Measurements from ENCODE around the gene NME8. TPM values are rescaled to one million over a fixed set of nuclear protein-coding genes. Genes with fewer than 3 reads are reported as not detected.

The NME8 gene
- total and polyA plus RNA-seq, 4 donors: 1.2 to 4.9 (median 2.0) TPM; not detected in 1

- no peak overlapping the region for H3K27ac ChIP-seq (ENCODE audit: low read depth in 1 of 2, low read length in 2 of 2)
- 86 to 90% methylated on average over 2 of the region's 2 CpGs for WGBS, 2 donors
- H3K36me3 ChIP-seq (ENCODE audit: control insufficient read depth in 1 of 2, insufficient read depth in 2 of 2, low read length in 1 of 2): no peaks in the 10 kb centered on the region
- ATAC-seq (ENCODE audit: low FRiP score): no peak
- H3K27me3 ChIP-seq (ENCODE audit: control insufficient read depth in 1 of 2, insufficient read depth in 2 of 2, low read length in 1 of 2): no peaks in the 10 kb centered on the region
- DNase-seq: no peak
- no peak overlapping the region for H3K4me3 ChIP-seq (ENCODE audit: low read length in 2 of 2)
- H3K4me1 ChIP-seq (ENCODE audit: control insufficient read depth in 1 of 2, insufficient read depth in 2 of 2, low read length in 2 of 2): no peaks in the 10 kb centered on the region
- intact Hi-C loops (cut with DNase I): no loop called here
- no peaks in the 10 kb centered on the region for H3K9me3 ChIP-seq (ENCODE audit: control insufficient read depth, low read length)
Measured at GRCh38 chr7:37932543-37932942, 84.1 kb downstream of the NME8 start.

GRCh38 chr7:37933018-37933566 is 84.7 kb downstream of the NME8 start:
- Histone ChIP-seq H3K27ac (ENCODE audit: low read depth in 1 of 2, low read length in 2 of 2) (no peak overlapping the region), H3K9me3 (ENCODE audit: control insufficient read depth, low read length) (no peaks in the 10 kb centered on the region), H3K4me1 (ENCODE audit: control insufficient read depth in 1 of 2, insufficient read depth in 2 of 2, low read length in 2 of 2) (no peaks in the 10 kb centered on the region), H3K27me3 (ENCODE audit: control insufficient read depth in 1 of 2, insufficient read depth in 2 of 2, low read length in 1 of 2) (no peaks in the 10 kb centered on the region), H3K36me3 (ENCODE audit: control insufficient read depth in 1 of 2, insufficient read depth in 2 of 2, low read length in 1 of 2) (no peaks in the 10 kb centered on the region), H3K4me3 (ENCODE audit: low read length in 2 of 2) (no peak overlapping the region)
- WGBS, 2 donors: 86 to 97% methylated on average over 9 of the region's 9 CpGs
- intact Hi-C loops (cut with DNase I): no loop called here
- ATAC-seq (ENCODE audit: low FRiP score) (peak; percentile 45), DNase-seq (peak in 1 of 2 donors; percentile 56)

- ATAC-seq (ENCODE audit: low FRiP score): peak; percentile 81
- Histone ChIP-seq H3K9me3 (ENCODE audit: control insufficient read depth, low read length) (no peaks in the 10 kb centered on the region), H3K4me3 (ENCODE audit: low read length in 2 of 2) (no peak overlapping the region), H3K27ac (ENCODE audit: low read depth in 1 of 2, low read length in 2 of 2) (no peak overlapping the region), H3K4me1 (ENCODE audit: control insufficient read depth in 1 of 2, insufficient read depth in 2 of 2, low read length in 2 of 2) (no peaks in the 10 kb centered on the region), H3K27me3 (ENCODE audit: control insufficient read depth in 1 of 2, insufficient read depth in 2 of 2, low read length in 1 of 2) (no peaks in the 10 kb centered on the region), H3K36me3 (ENCODE audit: control insufficient read depth in 1 of 2, insufficient read depth in 2 of 2, low read length in 1 of 2) (no peaks in the 10 kb centered on the region)
- intact Hi-C loops (cut with DNase I): no loop called here
- peak; percentile 77 to 81 for DNase-seq
- WGBS, 2 donors: 37 to 43% methylated on average over 12 of the region's 12 CpGs
Measured at GRCh38 chr7:37942934-37943610, 94.7 kb downstream of the NME8 start.

GRCh38 chr7:37943905-37944736 is 95.7 kb downstream of the NME8 start:
- H3K4me1 ChIP-seq (ENCODE audit: control insufficient read depth in 1 of 2, insufficient read depth in 2 of 2, low read length in 2 of 2): no peaks in the 10 kb centered on the region
- intact Hi-C loops (cut with DNase I): no loop called here
- DNase-seq: no peak
- no peak for ATAC-seq (ENCODE audit: low FRiP score)
- no peaks in the 10 kb centered on the region for H3K27me3 ChIP-seq (ENCODE audit: control insufficient read depth in 1 of 2, insufficient read depth in 2 of 2, low read length in 1 of 2)
- 80 to 86% methylated on average over 8 of the region's 8 CpGs for WGBS, 2 donors
- no peak overlapping the region for H3K4me3 ChIP-seq (ENCODE audit: low read length in 2 of 2)
- no peak overlapping the region for H3K27ac ChIP-seq (ENCODE audit: low read depth in 1 of 2, low read length in 2 of 2)
- H3K9me3 ChIP-seq (ENCODE audit: control insufficient read depth, low read length): no peaks in the 10 kb centered on the region
- H3K36me3 ChIP-seq (ENCODE audit: control insufficient read depth in 1 of 2, insufficient read depth in 2 of 2, low read length in 1 of 2): peaks cover 0 to under 1% of the 10 kb centered on the region in 2 donors

- Histone ChIP-seq H3K4me1 (ENCODE audit: control insufficient read depth in 1 of 2, insufficient read depth in 2 of 2, low read length in 2 of 2) (no peaks in the 10 kb centered on the region), H3K36me3 (ENCODE audit: control insufficient read depth in 1 of 2, insufficient read depth in 2 of 2, low read length in 1 of 2) (peaks cover 0 to 3% of the 10 kb centered on the region in 2 donors), H3K4me3 (ENCODE audit: low read length in 2 of 2) (no peak overlapping the region), H3K27ac (ENCODE audit: low read depth in 1 of 2, low read length in 2 of 2) (no peak overlapping the region), H3K27me3 (ENCODE audit: control insufficient read depth in 1 of 2, insufficient read depth in 2 of 2, low read length in 1 of 2) (no peaks in the 10 kb centered on the region), H3K9me3 (ENCODE audit: control insufficient read depth, low read length) (no peaks in the 10 kb centered on the region)
- intact Hi-C loops (cut with DNase I): no loop called here
- ATAC-seq (ENCODE audit: low FRiP score) (no peak), DNase-seq (no peak)
- WGBS, 2 donors: 84 to 88% methylated on average over 2 of the region's 2 CpGs
Measured at GRCh38 chr7:37944737-37945054, 96.3 kb downstream of the NME8 start.

- intact Hi-C loops (cut with DNase I): no loop called here
Measured at GRCh38 chr7:37945336-37945735, 96.9 kb downstream of the NME8 start.

GRCh38 chr7:37947138-37947940 is 98.9 kb downstream of the NME8 start:
- intact Hi-C loops (cut with DNase I): no loop called here
- no peak overlapping the region for H3K27ac ChIP-seq (ENCODE audit: low read depth in 1 of 2, low read length in 2 of 2)
- 91 to 94% methylated on average over 7 of the region's 7 CpGs for WGBS, 2 donors
- H3K27me3 ChIP-seq (ENCODE audit: control insufficient read depth in 1 of 2, insufficient read depth in 2 of 2, low read length in 1 of 2): no peaks in the 10 kb centered on the region
- H3K36me3 ChIP-seq (ENCODE audit: control insufficient read depth in 1 of 2, insufficient read depth in 2 of 2, low read length in 1 of 2): peaks cover 0 to 9% of the 10 kb centered on the region in 2 donors
- H3K4me3 ChIP-seq (ENCODE audit: low read length in 2 of 2): no peak overlapping the region
- no peak for ATAC-seq (ENCODE audit: low FRiP score)
- H3K9me3 ChIP-seq (ENCODE audit: control insufficient read depth, low read length): no peaks in the 10 kb centered on the region
- no peak for DNase-seq
- H3K4me1 ChIP-seq (ENCODE audit: control insufficient read depth in 1 of 2, insufficient read depth in 2 of 2, low read length in 2 of 2): no peaks in the 10 kb centered on the region

More at GRCh38 chr7:37945336-37945735, 96.9 kb downstream of the NME8 start:
- Histone ChIP-seq H3K4me1 (ENCODE audit: control insufficient read depth in 1 of 2, insufficient read depth in 2 of 2, low read length in 2 of 2) (no peaks in the 10 kb centered on the region), H3K27me3 (ENCODE audit: control insufficient read depth in 1 of 2, insufficient read depth in 2 of 2, low read length in 1 of 2) (no peaks in the 10 kb centered on the region), H3K36me3 (ENCODE audit: control insufficient read depth in 1 of 2, insufficient read depth in 2 of 2, low read length in 1 of 2) (peaks cover 0 to 3% of the 10 kb centered on the region in 2 donors), H3K27ac (ENCODE audit: low read depth in 1 of 2, low read length in 2 of 2) (no peak overlapping the region), H3K4me3 (ENCODE audit: low read length in 2 of 2) (no peak overlapping the region), H3K9me3 (ENCODE audit: control insufficient read depth, low read length) (no peaks in the 10 kb centered on the region)
- 72 to 74% methylated on average over 4 of the region's 4 CpGs for WGBS, 2 donors
- ATAC-seq (ENCODE audit: low FRiP score) (no peak), DNase-seq (no peak)

- no peaks in the 10 kb centered on the region for H3K9me3 ChIP-seq (ENCODE audit: control insufficient read depth, low read length)
- peaks cover 0 to 9% of the 10 kb centered on the region in 2 donors for H3K36me3 ChIP-seq (ENCODE audit: control insufficient read depth in 1 of 2, insufficient read depth in 2 of 2, low read length in 1 of 2)
- H3K27ac ChIP-seq (ENCODE audit: low read depth in 1 of 2, low read length in 2 of 2): no peak overlapping the region
- DNase-seq (no peak), ATAC-seq (ENCODE audit: low FRiP score) (no peak)
- H3K4me1 ChIP-seq (ENCODE audit: control insufficient read depth in 1 of 2, insufficient read depth in 2 of 2, low read length in 2 of 2): no peaks in the 10 kb centered on the region
- intact Hi-C loops (cut with DNase I): no loop called here
- WGBS, 2 donors: 97 to 99% methylated on average over 7 of the region's 7 CpGs
- H3K4me3 ChIP-seq (ENCODE audit: low read length in 2 of 2): no peak overlapping the region
- H3K27me3 ChIP-seq (ENCODE audit: control insufficient read depth in 1 of 2, insufficient read depth in 2 of 2, low read length in 1 of 2): no peaks in the 10 kb centered on the region
Measured at GRCh38 chr7:37947941-37948210, 99.5 kb downstream of the NME8 start.
